WTC11 (cell line): Measurements from ENCODE around the gene PADI2. TPM values are rescaled to one million over a fixed set of nuclear protein-coding genes. Genes with fewer than 3 reads are reported as not detected.

Experiments
- ATAC-seq: fragments of 200-7000 bp; cut with Tn5 transposase; 2 replicates; pipeline ENCODE4 v1.10.0; 2021; ENCODE audit warnings: mild to moderate bottlenecking, moderate library complexity
- CTCF ChIA-PET: fragments of 300-600 bp; sonication (Branson Sonifier 250); formaldehyde crosslinking; loops from one replicate; lab custom pipeline; 2021; ENCODE audit warnings: antibody characterized with exemption; lab: Charles Lee
- POLR2A ChIA-PET: fragments of 350-600 bp; sonication (Branson Sonifier 250); formaldehyde crosslinking; loops from one replicate; lab custom pipeline; 2021; ENCODE audit warnings: antibody characterized with exemption; lab: Charles Lee
- DNase-seq: peaks from one replicate; pipeline ENCODE4 v3.0.0; 2021; ENCODE audit warnings: low spot score
- H3K27ac Mint-ChIP-seq: 2 replicates; pipeline ENCODE4 v1.8.0; 2021; ENCODE audit warnings: mixed read lengths
- H3K27me3 Mint-ChIP-seq: 2 replicates; pipeline ENCODE4 v1.8.0; 2021; ENCODE audit warnings: low read depth, mild to moderate bottlenecking, moderate library complexity, mixed read lengths
- H3K36me3 Mint-ChIP-seq: 2 replicates; pipeline ENCODE4 v1.8.0; 2021; ENCODE audit warnings: mixed read lengths
- H3K4me1 Mint-ChIP-seq: 2 replicates; pipeline ENCODE4 v1.8.0; 2022; ENCODE audit warnings: mixed read lengths
- H3K4me3 Mint-ChIP-seq: 2 replicates; pipeline ENCODE4 v1.8.0; 2021; ENCODE audit warnings: mild to moderate bottlenecking, moderate library complexity, mixed read lengths
- H3K9me3 Mint-ChIP-seq: 2 replicates; pipeline ENCODE4 v1.8.0; 2021; ENCODE audit warnings: mixed read lengths
- AFF4 ChIP-seq: sonication (generic); formaldehyde crosslinking; IDR thresholded peaks from 2 replicates; pipeline ENCODE4 v1.8.1; 2023; ENCODE audit warnings: mild to moderate bottlenecking, missing genetic modification reagents, borderline replicate concordance
- CREM ChIP-seq: sonication (generic); formaldehyde crosslinking; IDR thresholded peaks from 2 replicates; pipeline ENCODE4 v1.8.1; 2022; ENCODE audit warnings: mild to moderate bottlenecking, missing genetic modification reagents, moderate library complexity
- ESRRA ChIP-seq: sonication (generic); formaldehyde crosslinking; IDR thresholded peaks from 2 replicates; pipeline ENCODE4 v1.8.1; 2022; ENCODE audit warnings: mild to moderate bottlenecking, missing genetic modification reagents, borderline replicate concordance
- FOXJ3 ChIP-seq: sonication (generic); formaldehyde crosslinking; IDR thresholded peaks from 2 replicates; pipeline ENCODE4 v1.9.0; 2021; ENCODE audit warnings: missing genetic modification reagents, mild to moderate bottlenecking, borderline replicate concordance
- FOXP1 ChIP-seq: sonication (generic); formaldehyde crosslinking; IDR thresholded peaks from 2 replicates; pipeline ENCODE4 v1.8.0; 2022; ENCODE audit warnings: missing genetic modification reagents, mild to moderate bottlenecking, moderate library complexity, borderline replicate concordance
- FOXP4 ChIP-seq: sonication (generic); formaldehyde crosslinking; IDR thresholded peaks from 2 replicates; pipeline ENCODE4 v1.8.0; 2022; ENCODE audit warnings: mild to moderate bottlenecking, missing genetic modification reagents
- GABPB1 ChIP-seq: sonication (generic); formaldehyde crosslinking; IDR thresholded peaks from 2 replicates; pipeline ENCODE4 v1.8.1; 2023; ENCODE audit warnings: mild to moderate bottlenecking, missing genetic modification reagents
- GRHL2 ChIP-seq: fragments of 250-450 bp; sonication (Bioruptor Pico); IDR thresholded peaks from 2 replicates; pipeline ENCODE4 v1.8.0; 2022; ENCODE audit warnings: mild to moderate bottlenecking, moderate library complexity; ENCODE audit not compliant: insufficient replicate concordance, severe bottlenecking
- GTF2I ChIP-seq: fragments of 250-450 bp; sonication (Bioruptor Pico); conservative IDR thresholded peaks from 2 replicates; pipeline ENCODE4 v1.4.0; 2021; ENCODE audit warnings: mild to moderate bottlenecking
- IRF2 ChIP-seq: sonication (generic); formaldehyde crosslinking; IDR thresholded peaks from 2 replicates; pipeline ENCODE4 v1.8.0; 2022; ENCODE audit warnings: low read depth, missing genetic modification reagents, borderline replicate concordance
- MXD4 ChIP-seq: fragments of 250-450 bp; sonication (Bioruptor Pico); IDR thresholded peaks from 2 replicates; pipeline ENCODE4 v1.8.0; 2021; ENCODE audit warnings: mild to moderate bottlenecking, moderate library complexity, borderline replicate concordance
- NR1H2 ChIP-seq: sonication (generic); formaldehyde crosslinking; IDR thresholded peaks from 2 replicates; pipeline ENCODE4 v1.9.0; 2021; ENCODE audit warnings: mild to moderate bottlenecking, moderate library complexity, missing genetic modification reagents
- OVOL2 ChIP-seq: fragments of 250-450 bp; sonication (Bioruptor Pico); IDR thresholded peaks from 2 replicates; pipeline ENCODE4 v1.9.0; 2021; ENCODE audit warnings: mild to moderate bottlenecking, borderline replicate concordance
- PREB ChIP-seq: sonication (generic); formaldehyde crosslinking; IDR thresholded peaks from 2 replicates; pipeline ENCODE4 v1.8.1; 2022; ENCODE audit warnings: mild to moderate bottlenecking, missing genetic modification reagents, moderate library complexity, borderline replicate concordance
- RORB ChIP-seq: fragments of 250-450 bp; sonication (Bioruptor Pico); IDR thresholded peaks from 2 replicates; pipeline ENCODE4 v1.9.0; 2021; ENCODE audit warnings: mild to moderate bottlenecking
- SOX15 ChIP-seq: fragments of 250-450 bp; sonication (Bioruptor Pico); IDR thresholded peaks from 2 replicates; pipeline ENCODE4 v1.9.0; 2021; ENCODE audit warnings: mild to moderate bottlenecking
- TEAD4 ChIP-seq: sonication (generic); formaldehyde crosslinking; IDR thresholded peaks from 2 replicates; pipeline ENCODE4 v1.8.0; 2022; ENCODE audit warnings: mild to moderate bottlenecking, missing genetic modification reagents
- USF2 ChIP-seq: sonication (generic); formaldehyde crosslinking; IDR thresholded peaks from 2 replicates; pipeline ENCODE4 v1.8.1; 2023; ENCODE audit warnings: mild to moderate bottlenecking, missing genetic modification reagents, moderate library complexity
- ZBTB21 ChIP-seq: sonication (generic); formaldehyde crosslinking; IDR thresholded peaks from 2 replicates; pipeline ENCODE4 v1.8.1; 2023; ENCODE audit warnings: mild to moderate bottlenecking, missing genetic modification reagents, borderline replicate concordance
- ZNF138 ChIP-seq: sonication (generic); formaldehyde crosslinking; conservative IDR thresholded peaks from 2 replicates; pipeline ENCODE4 v1.8.1; 2022; ENCODE audit warnings: mild to moderate bottlenecking, moderate library complexity, missing genetic modification reagents
- ZNF423 ChIP-seq: fragments of 250-450 bp; sonication (Bioruptor Pico); IDR thresholded peaks from 2 replicates; pipeline ENCODE4 v2.1.2; 2022; ENCODE audit warnings: mild to moderate bottlenecking, moderate library complexity
- ZNF671 ChIP-seq: fragments of 250-450 bp; sonication (Bioruptor Pico); IDR thresholded peaks from 2 replicates; pipeline ENCODE4 v1.8.0; 2021; ENCODE audit warnings: mild to moderate bottlenecking
- total RNA-seq: library from RNA; stranded (reverse); gene quantifications from 3 replicates; pipeline ENCODE4 v1.2.3, GENCODE V29; 2021

Gene PADI2
- total RNA-seq, 1 experiment from 2014 or later: 3.8 TPM

GRCh38 chr1:17039522-17039921, 79.7 kb downstream of the PADI2 start (continued):
- no peak for TF ChIP-seq IRF2 (CRISPR knock-in tag)
- TF ChIP-seq ZNF423 (CRISPR knock-in tag): no peak
- TF ChIP-seq ZNF138 (CRISPR knock-in tag): no peak
- no peak for TF ChIP-seq MXD4 (CRISPR knock-in tag)
- no peak for TF ChIP-seq CREM
- no peak for TF ChIP-seq ZBTB21 (CRISPR knock-in tag)
- TF ChIP-seq ESRRA (CRISPR knock-in tag): no peak
- no peak for TF ChIP-seq OVOL2 (CRISPR knock-in tag)
- TF ChIP-seq GABPB1 (CRISPR knock-in tag): no peak
- no peak for TF ChIP-seq GTF2I (CRISPR knock-in tag)
- TF ChIP-seq GRHL2 (CRISPR knock-in tag): no peak
- TF ChIP-seq AFF4 (CRISPR knock-in tag): no peak

GRCh38 chr1:17033481-17033880, 85.8 kb downstream of the PADI2 start:
- CTCF ChIA-PET: interaction anchor here (1.7 kb wide), 1 partner anchor 47 kb away, joined by 4 read pairs; no protein-coding TSS in a partner anchor
- H3K4me3 Mint-ChIP-seq: no peak overlapping the region
- no peaks in the 10 kb centered on the region for H3K27me3 Mint-ChIP-seq
- TF ChIP-seq CREM: no peak
- TF ChIP-seq FOXJ3 (CRISPR knock-in tag): no peak
- TF ChIP-seq ZNF423 (CRISPR knock-in tag): no peak
- H3K27ac Mint-ChIP-seq: no peak overlapping the region
- H3K4me1 Mint-ChIP-seq: peaks cover 4% of the 10 kb centered on the region; the same call in 1 of the 2 replicates
- POLR2A ChIA-PET: no interaction called here
- DNase-seq: no peak
- no peaks in the 10 kb centered on the region for H3K9me3 Mint-ChIP-seq
- no peak for ATAC-seq
- peaks cover 18% of the 10 kb centered on the region for H3K36me3 Mint-ChIP-seq

- H3K4me3 Mint-ChIP-seq: no peak overlapping the region
- DNase-seq: no peak
- H3K27me3 Mint-ChIP-seq: no peaks in the 10 kb centered on the region
- CTCF ChIA-PET: interaction anchor here (1.7 kb wide), 1 partner anchor 46 kb away, joined by 4 read pairs; no protein-coding TSS in a partner anchor
- ATAC-seq: no peak
- POLR2A ChIA-PET: interaction anchor here (0.9 kb wide), 1 partner anchor 10 kb away, joined by 3 read pairs; no protein-coding TSS in a partner anchor
- no peak overlapping the region for H3K27ac Mint-ChIP-seq
- H3K9me3 Mint-ChIP-seq: no peaks in the 10 kb centered on the region
- TF ChIP-seq RORB (no peak), NR1H2 (CRISPR knock-in tag) (no peak)
- peaks cover 25% of the 10 kb centered on the region for H3K36me3 Mint-ChIP-seq
- peaks cover 4% of the 10 kb centered on the region; the same call in 1 of the 2 replicates for H3K4me1 Mint-ChIP-seq
Measured at GRCh38 chr1:17032741-17033140, 86.5 kb downstream of the PADI2 start.

- no peak for DNase-seq
- H3K9me3 Mint-ChIP-seq: no peaks in the 10 kb centered on the region
- no peak for ATAC-seq
- H3K27me3 Mint-ChIP-seq: no peaks in the 10 kb centered on the region
- H3K36me3 Mint-ChIP-seq: peaks cover 35% of the 10 kb centered on the region
- ChIA-PET POLR2A (interaction anchor here (0.7 kb wide), 1 partner anchor 29 kb away, joined by 3 read pairs; no protein-coding TSS in a partner anchor), CTCF (no interaction called here)
- no peak overlapping the region for H3K27ac Mint-ChIP-seq
- no peak overlapping the region for H3K4me3 Mint-ChIP-seq
- H3K4me1 Mint-ChIP-seq: peaks cover 4% of the 10 kb centered on the region; the same call in 1 of the 2 replicates
- no peak for TF ChIP-seq USF2 (CRISPR knock-in tag)
- no peak for TF ChIP-seq FOXP1 (CRISPR knock-in tag)
- no peak for TF ChIP-seq TEAD4 (CRISPR knock-in tag)
- TF ChIP-seq ZNF671 (CRISPR knock-in tag): no peak
- TF ChIP-seq GRHL2 (CRISPR knock-in tag): no peak
- TF ChIP-seq SOX15 (CRISPR knock-in tag): no peak
- no peak for TF ChIP-seq FOXP4 (CRISPR knock-in tag)
- no peak for TF ChIP-seq PREB
Measured at GRCh38 chr1:17031436-17031835, 87.8 kb downstream of the PADI2 start.
